NCI-H345 treated with DMSO at 0.1 percent for 48 hours (cell line): ENCODE data around the gene MTSS2.
"Not testable (repeated sequence)": the region's sequence is repeated elsewhere in the genome, so short reads cannot be mapped to it uniquely, and the experiment has no call there.

Experiments used
- DNase-seq: peaks from one replicate; lab custom pipeline; 2025; ENCODE audit not compliant: unreplicated experiment; lab: John Stamatoyannopoulos, UW

Gene MTSS2

GRCh38 chr16:70676675-70677498, 9.0 kb downstream of the MTSS2 start:
- no peak for DNase-seq

DNA sequence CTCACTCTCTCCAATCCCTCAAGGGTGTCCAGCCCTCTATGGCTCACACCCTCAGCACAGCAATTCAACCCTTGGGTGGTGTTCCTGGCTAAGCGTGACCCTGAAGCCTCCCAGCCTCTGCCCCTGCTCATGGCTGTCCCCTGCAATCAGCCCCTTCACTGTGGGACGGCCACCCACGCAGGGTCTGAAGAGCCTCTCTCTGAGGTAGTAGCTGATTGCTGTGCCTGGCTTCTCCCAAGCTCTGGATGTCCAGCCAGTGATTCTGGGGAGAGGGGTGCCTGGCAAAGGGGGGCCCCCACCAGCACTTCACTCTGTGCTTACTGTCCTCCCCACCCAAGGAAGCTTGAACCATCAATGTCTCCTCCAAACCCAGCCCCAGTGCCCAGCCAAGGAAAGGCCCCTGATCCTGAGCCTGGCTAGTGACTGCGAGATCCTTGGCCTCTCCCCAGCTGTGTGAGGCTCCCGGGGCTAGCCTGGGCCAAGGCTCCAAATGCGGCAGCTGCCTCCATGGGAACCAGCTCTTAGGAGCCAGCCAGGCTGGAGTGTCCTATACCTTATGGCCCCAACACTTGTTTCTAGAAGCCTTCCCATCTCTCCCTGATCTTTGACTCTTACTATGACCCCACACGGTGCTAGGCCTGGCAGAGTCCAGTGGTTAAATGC, 9.9 kb downstream of the MTSS2 start:
- no peak for DNase-seq

DNA sequence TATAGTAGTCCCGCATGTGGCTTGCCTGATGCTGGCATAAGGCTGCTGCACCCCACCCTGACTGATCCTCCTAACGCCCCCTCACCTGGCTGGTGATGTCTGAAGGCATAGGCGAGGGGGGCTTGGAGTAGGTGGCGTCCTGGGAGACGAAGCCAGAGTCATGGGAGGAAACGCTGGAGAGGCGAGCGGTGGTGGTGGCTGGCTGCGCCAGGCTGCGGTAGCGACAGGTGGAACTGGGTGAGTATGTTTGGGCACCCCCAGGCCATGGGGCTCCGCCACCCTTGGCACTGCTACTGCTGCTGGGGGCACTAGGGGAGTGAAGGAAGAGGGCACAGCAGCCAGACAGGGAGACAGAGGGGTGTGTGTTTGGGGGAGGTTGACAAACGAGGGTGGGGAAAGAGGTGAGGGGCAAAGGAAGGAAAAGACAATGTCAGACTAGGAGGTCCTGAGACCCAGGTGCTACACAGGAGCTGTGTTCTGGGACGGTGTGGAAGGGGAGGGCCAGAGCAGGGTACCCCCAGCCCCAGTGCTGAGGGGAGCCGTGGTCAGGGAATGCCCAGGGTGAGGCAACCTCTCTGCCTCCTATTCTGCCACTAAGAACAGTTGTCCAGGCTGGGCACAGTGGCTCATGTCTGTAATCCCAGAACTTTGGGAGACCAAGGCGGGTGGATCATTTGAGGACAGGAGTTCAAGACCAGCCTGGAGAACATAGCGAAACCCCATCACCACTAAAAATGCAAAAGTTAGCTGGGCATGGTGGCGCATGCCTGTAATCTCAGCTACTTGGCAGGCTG, 11.4 kb downstream of the MTSS2 start:
- no peak for DNase-seq

- DNase-seq: not testable (repeated sequence)
Observed at GRCh38 chr16:70670938-70671337, 14.9 kb downstream of the MTSS2 start.

GRCh38 chr16:70670175-70670574, 15.7 kb downstream of the MTSS2 start:
- DNase-seq: no peak

DNA sequence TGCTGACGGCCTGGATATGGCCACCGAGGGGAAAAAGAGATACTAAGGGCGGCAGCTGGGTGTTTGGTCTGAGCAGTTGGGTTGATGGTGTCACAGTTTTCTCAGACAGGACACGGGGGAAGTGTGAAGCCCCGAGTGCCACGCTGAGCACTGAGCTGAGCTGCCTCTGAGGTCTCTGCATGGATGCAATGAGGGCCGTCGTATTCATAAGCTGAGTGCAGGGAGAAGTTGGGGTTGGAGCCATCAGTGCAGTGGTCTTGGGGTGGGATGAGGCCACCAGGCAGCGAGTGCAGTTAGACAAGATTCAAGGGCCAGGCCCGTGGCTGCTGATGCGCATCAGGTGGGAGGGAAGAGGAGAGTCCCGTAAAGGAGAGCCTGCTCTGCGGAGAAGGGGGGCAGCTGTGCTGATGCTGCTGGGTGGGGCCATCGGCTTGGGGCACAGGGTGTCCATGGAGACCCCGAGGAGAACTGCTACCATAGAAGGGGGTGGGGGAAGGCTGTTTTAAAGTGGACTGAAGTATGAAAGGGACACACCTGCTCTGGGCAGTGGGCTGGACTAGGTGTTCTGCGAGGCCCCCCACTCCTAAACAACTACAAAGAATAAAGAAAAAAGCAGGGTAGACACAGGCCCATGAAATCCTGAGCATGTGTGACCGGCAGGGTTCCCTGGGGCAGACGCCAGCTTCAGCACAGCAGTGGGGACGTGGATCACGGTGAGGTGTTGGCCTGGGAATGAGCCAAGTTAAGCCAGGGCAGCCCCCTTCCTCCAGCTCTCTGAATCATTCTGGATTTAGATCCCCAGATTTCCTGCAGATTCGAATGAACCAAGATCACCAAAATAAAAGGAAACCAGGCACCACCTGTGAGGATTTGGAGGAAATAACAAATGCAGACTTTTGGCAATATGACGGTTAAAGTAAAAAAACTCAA, 19.8 kb downstream of the MTSS2 start:
- DNase-seq: no peak

GRCh38 chr16:70665113-70665694, 20.6 kb downstream of the MTSS2 start:
- no peak for DNase-seq

GRCh38 chr16:70664325-70665112, 21.3 kb downstream of the MTSS2 start:
- DNase-seq: no peak

GRCh38 chr16:70663524-70664324, 22.1 kb downstream of the MTSS2 start:
- DNase-seq: no peak

GRCh38 chr16:70662991-70663523, 22.8 kb downstream of the MTSS2 start:
- DNase-seq: no peak

DNA sequence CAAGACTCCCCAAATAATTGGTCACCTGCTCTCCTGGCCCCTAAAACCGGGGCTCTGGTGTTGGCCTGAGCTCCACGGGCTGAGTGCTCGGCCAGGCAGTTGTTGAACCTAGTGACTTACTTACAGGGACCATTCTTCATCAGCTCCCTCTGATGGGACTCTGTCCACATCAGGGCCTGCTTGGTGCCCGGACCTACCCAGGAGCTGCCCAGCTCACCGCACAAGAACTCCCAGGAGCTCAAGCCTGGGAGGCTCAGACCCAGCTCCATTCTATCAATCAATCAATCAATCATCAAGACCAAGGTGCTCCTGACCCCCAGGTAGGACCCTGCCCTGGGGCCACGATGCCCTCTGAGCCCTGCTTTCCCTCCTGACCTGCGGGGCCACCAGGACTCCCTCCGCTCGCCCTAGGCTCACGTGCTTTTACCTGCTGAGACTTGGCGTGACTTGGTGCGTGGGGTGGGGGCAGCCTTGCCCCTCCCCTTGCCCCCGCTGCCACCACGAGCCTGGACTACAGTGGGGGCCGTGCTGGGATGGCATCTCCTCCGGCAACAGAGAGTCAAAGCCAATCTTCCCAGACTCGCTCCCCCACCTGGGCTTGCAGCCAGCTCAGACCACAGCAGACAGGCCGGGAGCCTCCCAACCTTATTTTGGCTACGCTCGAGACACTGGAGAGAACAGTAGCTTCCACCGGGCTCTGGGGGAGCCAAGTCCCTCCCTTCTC, 23.8 kb downstream of the MTSS2 start:
- no peak for DNase-seq

- DNase-seq: no peak
Observed at GRCh38 chr16:70661534-70661917, 24.3 kb downstream of the MTSS2 start.

GRCh38 chr16:70660672-70661350, 25.0 kb downstream of the MTSS2 start:
- no peak for DNase-seq

DNA sequence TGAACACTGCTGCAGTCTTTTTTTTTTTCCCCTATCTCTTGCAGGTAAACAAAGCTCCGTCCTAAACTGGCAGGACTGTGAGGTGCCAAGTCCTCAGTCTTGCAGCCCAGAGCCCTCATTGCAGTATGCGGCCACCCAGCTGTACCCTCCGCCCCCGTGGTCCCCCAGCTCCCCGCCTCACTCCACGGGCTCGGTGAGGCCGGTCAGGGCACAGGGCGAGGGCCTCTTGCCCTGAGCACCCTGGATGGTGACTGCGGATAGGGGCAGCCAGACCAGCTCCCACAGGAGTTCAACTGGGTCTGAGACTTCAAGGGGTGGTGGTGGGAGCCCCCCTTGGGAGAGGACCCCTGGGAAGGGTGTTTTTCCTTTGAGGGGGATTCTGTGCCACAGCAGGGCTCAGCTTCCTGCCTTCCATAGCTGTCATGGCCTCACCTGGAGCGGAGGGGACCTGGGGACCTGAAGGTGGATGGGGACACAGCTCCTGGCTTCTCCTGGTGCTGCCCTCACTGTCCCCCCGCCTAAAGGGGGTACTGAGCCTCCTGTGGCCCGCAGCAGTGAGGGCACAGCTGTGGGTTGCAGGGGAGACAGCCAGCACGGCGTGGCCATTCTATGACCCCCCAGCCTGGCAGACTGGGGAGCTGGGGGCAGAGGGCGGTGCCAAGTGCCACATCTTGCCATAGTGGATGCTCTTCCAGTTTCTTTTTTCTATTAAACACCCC, 25.7 kb downstream of the MTSS2 start:
- DNase-seq: no peak

DNA sequence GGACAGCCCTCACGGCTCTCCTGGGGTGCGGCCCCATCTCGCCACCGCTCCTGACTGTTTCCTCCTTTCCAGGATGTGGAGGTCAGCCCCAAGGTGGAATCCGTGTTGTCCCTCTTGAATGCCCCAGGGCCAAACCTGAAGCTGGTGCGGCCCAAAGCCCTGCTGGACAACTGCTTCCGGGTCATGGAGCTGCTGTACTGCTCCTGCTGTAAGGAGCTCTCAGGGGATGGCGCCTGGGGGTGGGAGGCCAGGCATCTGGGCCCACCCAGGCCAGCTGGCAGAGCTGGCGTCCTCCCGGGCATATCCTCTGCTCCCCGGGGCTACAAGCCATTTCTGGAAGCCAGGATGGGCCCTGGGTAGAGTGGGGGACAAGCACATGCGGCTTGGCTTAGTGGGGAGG, 26.3 kb downstream of the MTSS2 start:
- DNase-seq: no peak

GRCh38 chr16:70658921-70659320, 26.9 kb downstream of the MTSS2 start:
- no peak for DNase-seq

- DNase-seq: no peak
Observed at GRCh38 chr16:70657956-70658355, 27.9 kb downstream of the MTSS2 start.
